DOHH2 (cell line): ENCODE measurements around the gene CEP135.

ENCODE experiments used
- H3F3A ChIP-seq: fragments of 200-600 bp; sonication (generic), shearing (Covaris generic); 2 replicates; pipeline ENCODE4 v1.6.0; 2016; ENCODE audit warnings: antibody characterized with exemption, mild to moderate bottlenecking; ENCODE audit not compliant: control insufficient read depth, insufficient read depth
- H3K27ac ChIP-seq: fragments of 200-600 bp; sonication (generic); 2 replicates; pipeline ENCODE4 v1.5.1; 2014; ENCODE audit warnings: low read depth, mild to moderate bottlenecking, low read length, moderate library complexity
- H3K27me3 ChIP-seq: fragments of 200-600 bp; sonication (generic); 2 replicates; pipeline ENCODE4 v1.6.1; 2014; ENCODE audit warnings: mild to moderate bottlenecking, low read length, mixed read lengths; ENCODE audit not compliant: control insufficient read depth
- H3K36me3 ChIP-seq: fragments of 200-600 bp; sonication (generic); 2 replicates; pipeline ENCODE4 v1.6.1; 2014; ENCODE audit warnings: mild to moderate bottlenecking, low read length, moderate library complexity, mixed read lengths; ENCODE audit not compliant: control insufficient read depth
- H3K4me1 ChIP-seq: fragments of 200-600 bp; sonication (generic); 2 replicates; pipeline ENCODE4 v1.6.1; 2014; ENCODE audit warnings: mild to moderate bottlenecking, low read length, mixed read lengths; ENCODE audit not compliant: control insufficient read depth
- H3K4me2 ChIP-seq: fragments of 200-600 bp; sonication (generic); 2 replicates; pipeline ENCODE4 v1.6.0; 2014; ENCODE audit warnings: mild to moderate bottlenecking, low read length, moderate library complexity
- H3K4me3 ChIP-seq: fragments of 200-600 bp; sonication (generic); 2 replicates; pipeline ENCODE4 v1.5.1; 2014; ENCODE audit warnings: mild to moderate bottlenecking, low read length, mixed read lengths
- H3K79me2 ChIP-seq: fragments of 200-600 bp; sonication (generic); 2 replicates; pipeline ENCODE4 v1.6.1; 2014; ENCODE audit warnings: mild to moderate bottlenecking, low read length, mixed read lengths; ENCODE audit not compliant: control insufficient read depth
- H3K9me2 ChIP-seq: fragments of 200-600 bp; sonication (generic); replicated peaks from 2 replicates; pipeline ENCODE4 v1.6.1; 2014; ENCODE audit warnings: mild to moderate bottlenecking, low read length, mixed read lengths; ENCODE audit not compliant: control insufficient read depth
- H3K9me3 ChIP-seq: fragments of 200-600 bp; sonication (generic); 2 replicates; pipeline ENCODE4 v1.6.1; 2014; ENCODE audit warnings: antibody characterized with exemption, low read length, mixed read lengths; ENCODE audit not compliant: control insufficient read depth, insufficient read depth
- H4K20me1 ChIP-seq: fragments of 200-600 bp; sonication (generic); 2 replicates; pipeline ENCODE4 v1.6.0; 2014; ENCODE audit warnings: low read depth, mild to moderate bottlenecking, antibody characterized with exemption, low read length, moderate library complexity; ENCODE audit not compliant: control insufficient read depth, insufficient read depth
- CTCF ChIP-seq: fragments of 200-600 bp; sonication (generic); IDR thresholded peaks from one replicate; pipeline ENCODE4 v1.5.1; 2014; ENCODE audit warnings: antibody characterized with exemption, mild to moderate bottlenecking, low read depth, low read length; ENCODE audit not compliant: poor library complexity, severe bottlenecking
- EZH2phosphoT487 ChIP-seq: fragments of 200-600 bp; sonication (generic); IDR thresholded peaks from 2 replicates; pipeline ENCODE4 v1.6.1; 2017; ENCODE audit warnings: borderline replicate concordance, mild to moderate bottlenecking, antibody characterized with exemption, low read length, moderate library complexity, mixed read lengths

Gene CEP135

DNA sequence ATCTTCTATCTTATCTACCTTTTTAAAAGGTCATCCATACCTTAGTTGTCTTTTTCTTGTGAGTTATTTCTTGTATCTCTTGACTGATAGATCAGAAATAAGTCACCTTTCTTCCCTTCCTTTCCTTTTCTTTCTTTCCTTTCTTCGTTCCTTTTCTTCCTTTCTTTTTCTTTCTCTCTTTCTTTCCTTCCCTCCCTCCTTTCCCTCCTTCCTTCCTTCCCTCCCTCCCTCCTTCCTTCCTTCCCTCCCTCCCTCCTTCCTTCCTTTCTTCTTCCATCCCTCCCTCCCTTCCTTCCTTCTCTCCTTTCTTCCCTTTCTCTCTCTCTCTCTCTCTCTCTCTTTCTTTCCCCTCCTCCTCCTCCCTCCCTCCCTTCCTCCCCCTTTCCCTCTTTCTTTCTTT, 93.5 kb downstream of the CEP135 start:
- TF ChIP-seq CTCF (no peak), EZH2phosphoT487 (no peak)
- Histone ChIP-seq H3K79me2 (no peaks in the 10 kb centered on the region), H3K9me2 (no peaks in the 10 kb centered on the region), H3K9me3 (no peaks in the 10 kb centered on the region), H3K27me3 (no peaks in the 10 kb centered on the region), H3K4me2 (peak overlapping the region; percentile 63), H3K27ac (peak overlapping the region; percentile 62), H3K4me3 (peak overlapping the region; percentile 51), H3F3A (peaks cover 7% of the 10 kb centered on the region; the same call in 1 of the 2 replicates), H3K4me1 (peaks cover 34% of the 10 kb centered on the region), H4K20me1 (no peaks in the 10 kb centered on the region), H3K36me3 (no peaks in the 10 kb centered on the region)

- Histone ChIP-seq H3K79me2 (peaks cover 34% of the 10 kb centered on the region), H3K27ac (peak overlapping the region; percentile 33; the same call in 1 of the 2 replicates), H4K20me1 (no peaks in the 10 kb centered on the region), H3K9me3 (no peaks in the 10 kb centered on the region), H3K9me2 (no peaks in the 10 kb centered on the region), H3F3A (peaks cover 4% of the 10 kb centered on the region; the same call in 1 of the 2 replicates), H3K36me3 (no peaks in the 10 kb centered on the region; the same call in 1 of the 2 replicates), H3K4me1 (peaks cover 49% of the 10 kb centered on the region), H3K4me3 (peak overlapping the region; percentile 89), H3K27me3 (no peaks in the 10 kb centered on the region), H3K4me2 (peak overlapping the region; percentile 84)
- TF ChIP-seq EZH2phosphoT487, result no peak
- no peak for TF ChIP-seq CTCF
Observed at GRCh38 chr4:56048383-56048701, 99.6 kb downstream of the CEP135 start.

GRCh38 chr4:56048702-56049431, 100.1 kb downstream of the CEP135 start:
- Histone ChIP-seq H3F3A (0 out of 2 replicates have a peak, but pooled peaks cover 4% of the 10 kb centered on the region), H3K79me2 (peaks cover 37% of the 10 kb centered on the region), H3K4me1 (peaks cover 49% of the 10 kb centered on the region), H4K20me1 (no peaks in the 10 kb centered on the region), H3K9me3 (no peaks in the 10 kb centered on the region), H3K27ac (peak overlapping the region; percentile 45), H3K4me2 (peak overlapping the region; percentile 84), H3K36me3 (no peaks in the 10 kb centered on the region; the same call in 1 of the 2 replicates), H3K4me3 (peak overlapping the region; percentile 89), H3K9me2 (no peaks in the 10 kb centered on the region), H3K27me3 (no peaks in the 10 kb centered on the region)
- no peak for TF ChIP-seq EZH2phosphoT487
- TF ChIP-seq CTCF, result no peak
